Measurements from ENCODE around the gene TCF4. TPM values are rescaled to one million over a fixed set of nuclear protein-coding genes. Genes with fewer than 3 reads are reported as not detected.

Gene TCF4
- polyA plus RNA-seq, 2 donors, result 3.7 to 4.8 TPM

- Histone ChIP-seq H3K9me3 (ENCODE audit: control insufficient read depth in 2 of 2, insufficient read depth in 1 of 2, low read depth in 1 of 2, low read length in 1 of 2) (no peaks in the 10 kb centered on the region), H3K4me1 (ENCODE audit: control insufficient read depth in 2 of 2, insufficient read depth in 2 of 2, low read length in 1 of 2) (no peaks in the 10 kb centered on the region), H3K27ac (ENCODE audit: low read depth in 2 of 2, low read length in 1 of 2) (no peak overlapping the region), H3K4me3 (ENCODE audit: low read depth in 1 of 2, low read length in 2 of 2) (no peak overlapping the region), H3K36me3 (ENCODE audit: control insufficient read depth in 2 of 2, insufficient read depth in 2 of 2, low read length in 1 of 2) (no peaks in the 10 kb centered on the region), H3K27me3 (ENCODE audit: control insufficient read depth in 1 of 2, insufficient read depth in 2 of 2, low read length in 2 of 2) (no peaks in the 10 kb centered on the region)
- WGBS, 2 donors, result 86 to 87% methylated on average over 3 of the region's 3 CpGs
Observed at GRCh38 chr18:55576001-55576400, 12.0 kb downstream of the TCF4 start.

- Histone ChIP-seq H3K9me3 (ENCODE audit: control insufficient read depth in 2 of 2, insufficient read depth in 1 of 2, low read depth in 1 of 2, low read length in 1 of 2) (no peaks in the 10 kb centered on the region), H3K4me3 (ENCODE audit: low read depth in 1 of 2, low read length in 2 of 2) (no peak overlapping the region), H3K4me1 (ENCODE audit: control insufficient read depth in 2 of 2, insufficient read depth in 2 of 2, low read length in 1 of 2) (no peaks in the 10 kb centered on the region), H3K27me3 (ENCODE audit: control insufficient read depth in 1 of 2, insufficient read depth in 2 of 2, low read length in 2 of 2) (no peaks in the 10 kb centered on the region), H3K36me3 (ENCODE audit: control insufficient read depth in 2 of 2, insufficient read depth in 2 of 2, low read length in 1 of 2) (no peaks in the 10 kb centered on the region), H3K27ac (ENCODE audit: low read depth in 2 of 2, low read length in 1 of 2) (no peak overlapping the region)
- 88 to 92% methylated on average over 1 of the region's 1 CpG for WGBS, 2 donors
Observed at GRCh38 chr18:55575066-55575465, 12.9 kb downstream of the TCF4 start.

GRCh38 chr18:55573386-55573785, 14.6 kb downstream of the TCF4 start:
- Histone ChIP-seq H3K4me1 (ENCODE audit: control insufficient read depth in 2 of 2, insufficient read depth in 2 of 2, low read length in 1 of 2) (no peaks in the 10 kb centered on the region), H3K27me3 (ENCODE audit: control insufficient read depth in 1 of 2, insufficient read depth in 2 of 2, low read length in 2 of 2) (no peaks in the 10 kb centered on the region), H3K36me3 (ENCODE audit: control insufficient read depth in 2 of 2, insufficient read depth in 2 of 2, low read length in 1 of 2) (no peaks in the 10 kb centered on the region), H3K4me3 (ENCODE audit: low read depth in 1 of 2, low read length in 2 of 2) (no peak overlapping the region), H3K27ac (ENCODE audit: low read depth in 2 of 2, low read length in 1 of 2) (no peak overlapping the region), H3K9me3 (ENCODE audit: control insufficient read depth in 2 of 2, insufficient read depth in 1 of 2, low read depth in 1 of 2, low read length in 1 of 2) (no peaks in the 10 kb centered on the region)
- 88 to 90% methylated on average over 2 of the region's 2 CpGs for WGBS, 2 donors

- Histone ChIP-seq H3K27ac (ENCODE audit: low read depth in 2 of 2, low read length in 1 of 2) (no peak overlapping the region), H3K36me3 (ENCODE audit: control insufficient read depth in 2 of 2, insufficient read depth in 2 of 2, low read length in 1 of 2) (no peaks in the 10 kb centered on the region), H3K9me3 (ENCODE audit: control insufficient read depth in 2 of 2, insufficient read depth in 1 of 2, low read depth in 1 of 2, low read length in 1 of 2) (no peaks in the 10 kb centered on the region), H3K4me3 (ENCODE audit: low read depth in 1 of 2, low read length in 2 of 2) (no peak overlapping the region), H3K27me3 (ENCODE audit: control insufficient read depth in 1 of 2, insufficient read depth in 2 of 2, low read length in 2 of 2) (no peaks in the 10 kb centered on the region), H3K4me1 (ENCODE audit: control insufficient read depth in 2 of 2, insufficient read depth in 2 of 2, low read length in 1 of 2) (no peaks in the 10 kb centered on the region)
Observed at GRCh38 chr18:55570966-55571365, 17.0 kb downstream of the TCF4 start.

- Histone ChIP-seq H3K4me1 (ENCODE audit: control insufficient read depth in 2 of 2, insufficient read depth in 2 of 2, low read length in 1 of 2) (no peaks in the 10 kb centered on the region), H3K9me3 (ENCODE audit: control insufficient read depth in 2 of 2, insufficient read depth in 1 of 2, low read depth in 1 of 2, low read length in 1 of 2) (no peaks in the 10 kb centered on the region), H3K27ac (ENCODE audit: low read depth in 2 of 2, low read length in 1 of 2) (no peak overlapping the region), H3K27me3 (ENCODE audit: control insufficient read depth in 1 of 2, insufficient read depth in 2 of 2, low read length in 2 of 2) (no peaks in the 10 kb centered on the region), H3K36me3 (ENCODE audit: control insufficient read depth in 2 of 2, insufficient read depth in 2 of 2, low read length in 1 of 2) (no peaks in the 10 kb centered on the region), H3K4me3 (ENCODE audit: low read depth in 1 of 2, low read length in 2 of 2) (no peak overlapping the region)
- 87 to 94% methylated on average over 2 of the region's 2 CpGs for WGBS, 2 donors
Observed at GRCh38 chr18:55566456-55566935, 21.5 kb downstream of the TCF4 start.

GRCh38 chr18:55559739-55560138, 28.3 kb downstream of the TCF4 start:
- H3K27ac ChIP-seq (ENCODE audit: low read depth in 2 of 2, low read length in 1 of 2), result no peak overlapping the region
- no peaks in the 10 kb centered on the region for H3K9me3 ChIP-seq (ENCODE audit: control insufficient read depth in 2 of 2, insufficient read depth in 1 of 2, low read depth in 1 of 2, low read length in 1 of 2)
- H3K4me3 ChIP-seq (ENCODE audit: low read depth in 1 of 2, low read length in 2 of 2), result no peak overlapping the region
- H3K4me1 ChIP-seq (ENCODE audit: control insufficient read depth in 2 of 2, insufficient read depth in 2 of 2, low read length in 1 of 2), result no peaks in the 10 kb centered on the region
- 89 to 95% methylated on average over 2 of the region's 2 CpGs for WGBS, 2 donors
- no peaks in the 10 kb centered on the region for H3K27me3 ChIP-seq (ENCODE audit: control insufficient read depth in 1 of 2, insufficient read depth in 2 of 2, low read length in 2 of 2)
- H3K36me3 ChIP-seq (ENCODE audit: control insufficient read depth in 2 of 2, insufficient read depth in 2 of 2, low read length in 1 of 2), result no peaks in the 10 kb centered on the region

- H3K27ac ChIP-seq (ENCODE audit: low read depth in 2 of 2, low read length in 1 of 2), result no peak overlapping the region
- H3K4me3 ChIP-seq (ENCODE audit: low read depth in 1 of 2, low read length in 2 of 2), result no peak overlapping the region
- WGBS, 2 donors, result 84 to 92% methylated on average over 1 of the region's 1 CpG
- H3K4me1 ChIP-seq (ENCODE audit: control insufficient read depth in 2 of 2, insufficient read depth in 2 of 2, low read length in 1 of 2), result no peaks in the 10 kb centered on the region
- no peaks in the 10 kb centered on the region for H3K27me3 ChIP-seq (ENCODE audit: control insufficient read depth in 1 of 2, insufficient read depth in 2 of 2, low read length in 2 of 2)
- no peaks in the 10 kb centered on the region for H3K9me3 ChIP-seq (ENCODE audit: control insufficient read depth in 2 of 2, insufficient read depth in 1 of 2, low read depth in 1 of 2, low read length in 1 of 2)
- no peaks in the 10 kb centered on the region for H3K36me3 ChIP-seq (ENCODE audit: control insufficient read depth in 2 of 2, insufficient read depth in 2 of 2, low read length in 1 of 2)
Observed at GRCh38 chr18:55557211-55557610, 30.8 kb downstream of the TCF4 start.

GRCh38 chr18:55555395-55556027, 32.5 kb downstream of the TCF4 start:
- H3K27me3 ChIP-seq (ENCODE audit: control insufficient read depth in 1 of 2, insufficient read depth in 2 of 2, low read length in 2 of 2), result no peaks in the 10 kb centered on the region
- no peaks in the 10 kb centered on the region for H3K36me3 ChIP-seq (ENCODE audit: control insufficient read depth in 2 of 2, insufficient read depth in 2 of 2, low read length in 1 of 2)
- no peak overlapping the region for H3K4me3 ChIP-seq (ENCODE audit: low read depth in 1 of 2, low read length in 2 of 2)
- H3K9me3 ChIP-seq (ENCODE audit: control insufficient read depth in 2 of 2, insufficient read depth in 1 of 2, low read depth in 1 of 2, low read length in 1 of 2), result no peaks in the 10 kb centered on the region
- no peaks in the 10 kb centered on the region for H3K4me1 ChIP-seq (ENCODE audit: control insufficient read depth in 2 of 2, insufficient read depth in 2 of 2, low read length in 1 of 2)
- 93 to 97% methylated on average over 4 of the region's 4 CpGs for WGBS, 2 donors
- H3K27ac ChIP-seq (ENCODE audit: low read depth in 2 of 2, low read length in 1 of 2), result no peak overlapping the region

- Histone ChIP-seq H3K36me3 (ENCODE audit: control insufficient read depth in 2 of 2, insufficient read depth in 2 of 2, low read length in 1 of 2) (no peaks in the 10 kb centered on the region), H3K27me3 (ENCODE audit: control insufficient read depth in 1 of 2, insufficient read depth in 2 of 2, low read length in 2 of 2) (no peaks in the 10 kb centered on the region), H3K4me3 (ENCODE audit: low read depth in 1 of 2, low read length in 2 of 2) (no peak overlapping the region), H3K27ac (ENCODE audit: low read depth in 2 of 2, low read length in 1 of 2) (no peak overlapping the region), H3K9me3 (ENCODE audit: control insufficient read depth in 2 of 2, insufficient read depth in 1 of 2, low read depth in 1 of 2, low read length in 1 of 2) (no peaks in the 10 kb centered on the region), H3K4me1 (ENCODE audit: control insufficient read depth in 2 of 2, insufficient read depth in 2 of 2, low read length in 1 of 2) (no peaks in the 10 kb centered on the region)
- 63 to 74% methylated on average over 11 of the region's 11 CpGs for WGBS, 2 donors
Observed at GRCh38 chr18:55552526-55553189, 35.3 kb downstream of the TCF4 start.

- Histone ChIP-seq H3K4me1 (ENCODE audit: control insufficient read depth in 2 of 2, insufficient read depth in 2 of 2, low read length in 1 of 2) (no peaks in the 10 kb centered on the region), H3K9me3 (ENCODE audit: control insufficient read depth in 2 of 2, insufficient read depth in 1 of 2, low read depth in 1 of 2, low read length in 1 of 2) (no peaks in the 10 kb centered on the region), H3K36me3 (ENCODE audit: control insufficient read depth in 2 of 2, insufficient read depth in 2 of 2, low read length in 1 of 2) (no peaks in the 10 kb centered on the region), H3K4me3 (ENCODE audit: low read depth in 1 of 2, low read length in 2 of 2) (no peak overlapping the region), H3K27ac (ENCODE audit: low read depth in 2 of 2, low read length in 1 of 2) (no peak overlapping the region), H3K27me3 (ENCODE audit: control insufficient read depth in 1 of 2, insufficient read depth in 2 of 2, low read length in 2 of 2) (no peaks in the 10 kb centered on the region)
- 94 to 95% methylated on average over 8 of the region's 8 CpGs for WGBS, 2 donors
Observed at GRCh38 chr18:55551227-55551626, 36.8 kb downstream of the TCF4 start.

All from esophagus (tissue), 2 donors.